H1 (cell line): ENCODE results near the gene PCGF3. TPM values are rescaled to one million over a fixed set of nuclear protein-coding genes. Genes with fewer than 3 reads are reported as not detected.
A peak's percentile ranks its signal among the peaks of the same experiment; 100 is the strongest.

ENCODE experiments used
- CTCF ChIA-PET: fragments of 300-600 bp; sonication (Branson Sonifier 250); formaldehyde crosslinking; loops from one replicate; lab custom pipeline; 2021; ENCODE audit not compliant: partially characterized antibody; lab: Charles Lee
- POLR2A ChIA-PET: fragments of 300-600 bp; sonication (Branson Sonifier 250); formaldehyde crosslinking; loops from one replicate; lab custom pipeline; 2021; ENCODE audit warnings: inconsistent platforms; ENCODE audit not compliant: partially characterized antibody; lab: Charles Lee
- DNase-seq, 2 experiments: peaks; one replicate each; pipeline versions ENCODE4 v3.0.0 to v3.0.0-alpha.2; 2010 to 2022; ENCODE audit warnings: low spot score in 2 of 2, low read depth in 1 of 2, mixed read lengths in 1 of 2
- FAIRE-seq: peaks from 2 replicates; lab custom pipeline; 2011; peaks lifted over from hg19 to GRCh38; lab: Jason Lieb, UNC
- H2AFZ ChIP-seq: 2 replicates; pipeline ENCODE4 v1.8.1; 2012; ENCODE audit warnings: low read length, inconsistent platforms
- H2AK5ac ChIP-seq: 2 replicates; pipeline ENCODE4 v1.6.1; 2013; ENCODE audit warnings: low read depth, low read length
- H2BK120ac ChIP-seq: replicated peaks from 2 replicates; pipeline ENCODE3; 2013; ENCODE audit warnings: low read depth, low read length, inconsistent platforms
- H2BK12ac ChIP-seq: 2 replicates; pipeline ENCODE4 v1.6.1; 2013; ENCODE audit warnings: low read depth, low read length
- H2BK15ac ChIP-seq: 2 replicates; pipeline ENCODE4 v1.6.1; 2013; ENCODE audit warnings: low read length
- H2BK20ac ChIP-seq: 2 replicates; pipeline ENCODE4 v1.6.1; 2013; ENCODE audit warnings: low read length
- H2BK5ac ChIP-seq: 2 replicates; pipeline ENCODE4 v1.6.1; 2013; ENCODE audit warnings: low read depth, low read length
- H3K14ac ChIP-seq: 2 replicates; pipeline ENCODE4 v1.6.1; 2013; ENCODE audit warnings: inconsistent platforms; ENCODE audit not compliant: insufficient read length
- H3K18ac ChIP-seq: 2 replicates; pipeline ENCODE4 v1.6.1; 2013; ENCODE audit warnings: low read length; ENCODE audit errors: extremely low read depth
- H3K23ac ChIP-seq: 2 replicates; pipeline ENCODE4 v1.6.1; 2013; ENCODE audit warnings: inconsistent platforms; ENCODE audit not compliant: insufficient read length
- H3K23me2 ChIP-seq: 2 replicates; pipeline ENCODE4 v1.6.1; 2013; ENCODE audit warnings: low read depth, low read length
- H3K27ac ChIP-seq: 2 replicates; pipeline ENCODE4 v1.6.1; 2011; ENCODE audit warnings: low read depth, low read length, inconsistent platforms
- H3K27me3 ChIP-seq, 4 experiments: replicated peaks in 1 of 4; 1 replicate in 1 of 4; 2 replicates in 3 of 4; pipeline versions ENCODE4 v1.6.1 to v1.8.1; 2011 to 2013; ENCODE audit warnings: low read length in 3 of 4, mild to moderate bottlenecking in 3 of 4, inconsistent platforms in 2 of 4, mixed read lengths in 2 of 4, moderate library complexity in 1 of 4; ENCODE audit not compliant: control insufficient read depth in 3 of 4, insufficient read depth in 3 of 4; ENCODE audit errors: extremely low read depth in 1 of 4
- H3K36me3 ChIP-seq, 4 experiments: 2 replicates each; pipeline versions ENCODE4 v1.6.1 to v1.8.1; 2011 to 2013; ENCODE audit warnings: mild to moderate bottlenecking in 4 of 4, low read length in 3 of 4, moderate library complexity in 2 of 4, control low read depth in 1 of 4, inconsistent platforms in 1 of 4; ENCODE audit not compliant: insufficient read depth in 4 of 4, control insufficient read depth in 2 of 4
- H3K4ac ChIP-seq: replicated peaks from 2 replicates; pipeline ENCODE3; 2013; ENCODE audit warnings: low read length, low read depth, mixed read lengths, inconsistent platforms; ENCODE audit not compliant: insufficient read length
- H3K4me1 ChIP-seq, 4 experiments: replicated peaks in 1 of 4; 1 replicate in 1 of 4; 2 replicates in 3 of 4; pipeline versions ENCODE4 v1.6.1 to v1.8.1; 2011 to 2013; ENCODE audit warnings: low read length in 3 of 4, inconsistent platforms in 2 of 4, mixed read lengths in 1 of 4; ENCODE audit not compliant: insufficient read depth in 4 of 4, control insufficient read depth in 3 of 4
- H3K4me2 ChIP-seq, 2 experiments: 2 replicates each; pipeline versions ENCODE4 v1.6.1 to v1.8.1; 2011 to 2013; ENCODE audit warnings: low read depth in 2 of 2, low read length in 2 of 2, control low read depth in 1 of 2, inconsistent platforms in 1 of 2, mild to moderate bottlenecking in 1 of 2; ENCODE audit not compliant: insufficient read depth in 1 of 2
- H3K4me3 ChIP-seq, 4 experiments: fragments of 200-600, 300-600 bp in 1 of 4; sonication (generic), shearing (Covaris generic), sonication (Bioruptor Twin) in 1 of 4; 2 replicates each; pipeline versions ENCODE4 v1.5.1 to v1.8.1; 2011 to 2016; ENCODE audit warnings: low read length in 4 of 4, low read depth in 3 of 4, control low read depth in 2 of 4, inconsistent platforms in 2 of 4, mild to moderate bottlenecking in 2 of 4, mixed read lengths in 1 of 4, moderate library complexity in 1 of 4; ENCODE audit not compliant: insufficient read depth in 2 of 4; ENCODE audit errors: extremely low read depth in 1 of 4
- H3K56ac ChIP-seq: replicated peaks from 2 replicates; pipeline ENCODE3; 2013; ENCODE audit warnings: low read depth, mild to moderate bottlenecking, mixed read lengths, low read length, inconsistent platforms; ENCODE audit not compliant: insufficient read length
- H3K79me1 ChIP-seq: 2 replicates; pipeline ENCODE4 v1.6.1; 2013; ENCODE audit warnings: low read depth, low read length, control low read depth
- H3K79me2 ChIP-seq, 2 experiments: 2 replicates each; pipeline versions ENCODE4 v1.6.1 to v1.8.1; 2012 to 2013; ENCODE audit warnings: low read length in 2 of 2, mild to moderate bottlenecking in 2 of 2, inconsistent platforms in 1 of 2; ENCODE audit not compliant: insufficient read depth in 2 of 2, control insufficient read depth in 1 of 2
- H3K9ac ChIP-seq, 4 experiments: replicated peaks in 1 of 4; 1 replicate in 1 of 4; 2 replicates in 3 of 4; pipeline versions ENCODE4 v1.6.1 to v1.8.1; 2011 to 2013; ENCODE audit warnings: low read depth in 3 of 4, low read length in 3 of 4, control low read depth in 2 of 4, mild to moderate bottlenecking in 2 of 4, moderate library complexity in 2 of 4, inconsistent platforms in 1 of 4; ENCODE audit errors: extremely low read depth in 1 of 4
- H3K9me3 ChIP-seq, 2 experiments: 2 replicates each; pipeline versions ENCODE4 v1.6.1 to v1.8.1; 2012 to 2013; ENCODE audit warnings: mild to moderate bottlenecking in 2 of 2, moderate library complexity in 2 of 2, control low read depth in 1 of 2, inconsistent platforms in 1 of 2, low read depth in 1 of 2, low read length in 1 of 2, mixed read lengths in 1 of 2; ENCODE audit not compliant: insufficient read depth in 2 of 2
- H4K20me1 ChIP-seq, 2 experiments: replicated peaks in 1 of 2; 2 replicates each; pipeline versions ENCODE3 to v1.8.1; 2011 to 2013; ENCODE audit warnings: inconsistent platforms in 2 of 2, low read length in 2 of 2, mild to moderate bottlenecking in 1 of 2; ENCODE audit not compliant: insufficient read depth in 2 of 2, control insufficient read depth in 1 of 2
- H4K5ac ChIP-seq: 2 replicates; pipeline ENCODE4 v1.6.1; 2013; ENCODE audit warnings: low read length, low read depth, mixed read lengths, inconsistent platforms; ENCODE audit not compliant: insufficient read length
- H4K8ac ChIP-seq: 2 replicates; pipeline ENCODE4 v1.8.0; 2013; ENCODE audit warnings: mild to moderate bottlenecking, moderate library complexity, low read length, inconsistent platforms; ENCODE audit not compliant: insufficient read depth; ENCODE audit errors: extremely low read depth
- H4K91ac ChIP-seq: replicated peaks from 2 replicates; pipeline ENCODE3; 2013; ENCODE audit warnings: low read length, mixed read lengths, inconsistent platforms; ENCODE audit not compliant: insufficient read length
- BCL11A ChIP-seq, 2 experiments: IDR thresholded peaks; one replicate each; pipeline ENCODE4 v1.6.1; 2011; ENCODE audit warnings: low read depth in 2 of 2, low read length in 2 of 2, mild to moderate bottlenecking in 2 of 2
- BRCA1 ChIP-seq: IDR thresholded peaks from 2 replicates; pipeline ENCODE4 v1.6.1; 2012; ENCODE audit warnings: low read depth, low read length, improper control_type of control experiment
- CBX8 ChIP-seq: fragments of 300-800, 300-1000 bp; sonication (generic); IDR thresholded peaks from 2 replicates; pipeline ENCODE4 v1.7.1; 2016; ENCODE audit warnings: low read depth, low read length, borderline replicate concordance
- CHD1 ChIP-seq: IDR thresholded peaks from 2 replicates; pipeline ENCODE4 v1.6.1; 2012; ENCODE audit warnings: low read depth, low read length, improper control_type of control experiment
- EGR1 ChIP-seq: IDR thresholded peaks from 2 replicates; pipeline ENCODE4 v1.6.1; 2011; ENCODE audit warnings: low read depth, low read length, borderline replicate concordance
- HDAC6 ChIP-seq: IDR thresholded peaks from one replicate; pipeline ENCODE4 v1.7.1; 2012; ENCODE audit warnings: low read depth, mild to moderate bottlenecking, inconsistent platforms, low read length, moderate library complexity
- KDM1A ChIP-seq: fragments of 200-600, 300-600 bp; sonication (generic); IDR thresholded peaks from 2 replicates; pipeline ENCODE4 v1.7.1; 2016; ENCODE audit warnings: mild to moderate bottlenecking, low read length, borderline replicate concordance
- MAFK ChIP-seq: IDR thresholded peaks from 2 replicates; pipeline ENCODE4 v1.6.1; 2012; ENCODE audit warnings: low read depth, mild to moderate bottlenecking, improper control_type of control experiment, low read length
- NANOG ChIP-seq: IDR thresholded peaks from 2 replicates; pipeline ENCODE4 v1.6.1; 2011; ENCODE audit warnings: low read length, low read depth, mild to moderate bottlenecking, inconsistent platforms; ENCODE audit not compliant: insufficient read depth, poor library complexity, severe bottlenecking
- SAP30 ChIP-seq: fragments of 300-600 bp; sonication (generic); IDR thresholded peaks from 2 replicates; pipeline ENCODE4 v1.7.1; 2012; ENCODE audit warnings: low read length, moderate library complexity, mild to moderate bottlenecking, inconsistent platforms; ENCODE audit not compliant: insufficient read depth, insufficient replicate concordance
- SUZ12 ChIP-seq: fragments of 200-600 bp; sonication (generic); IDR thresholded peaks from 2 replicates; pipeline ENCODE4 v1.6.1; 2012; ENCODE audit warnings: mild to moderate bottlenecking, inconsistent platforms, low read length, moderate library complexity, mixed read lengths
- TEAD4 ChIP-seq: IDR thresholded peaks from 2 replicates; pipeline ENCODE4 v1.6.1; 2012; ENCODE audit warnings: low read depth, low read length, inconsistent platforms, mixed read lengths
- YY1 ChIP-seq: IDR thresholded peaks from 2 replicates; pipeline ENCODE4 v1.6.1; 2011; ENCODE audit warnings: low read depth, mild to moderate bottlenecking, low read length
- ZNF274 ChIP-seq: IDR thresholded peaks from 2 replicates; pipeline ENCODE4 v1.7.0; 2012; ENCODE audit warnings: low read length, borderline replicate concordance; ENCODE audit errors: extremely low read depth
- WGBS, 2 experiments: shearing (Covaris generic) in 1 of 2; methylation state at CpG; one replicate each; pipeline versions ENCODE4 v1.1.6 to v1.1.7; 2013 to 2015; ENCODE audit warnings: low lambda C conversion rate in 2 of 2, mixed read lengths in 2 of 2, inconsistent platforms in 1 of 2, low coverage in 1 of 2, missing lambda C conversion rate in 1 of 2; ENCODE audit not compliant: insufficient replicate concordance in 2 of 2, insufficient coverage in 1 of 2, insufficient read length in 1 of 2; ENCODE audit errors: extremely low coverage in 1 of 2, missing lambda C conversion rate in 1 of 2; 5-methylcytosine and 5-hydroxymethylcytosine counted together
- polyA plus RNA-seq, 7 experiments: library from polyadenylated mRNA; depleted of rRNA in 3 of 7; stranded (reverse) in 5 of 7; unstranded in 2 of 7; fragments of >200 nt in 5 of 7; fragments of 200-250 nt in 2 of 7; gene quantifications; 1 replicate in 5 of 7; 2 replicates in 1 of 7; 4 replicates in 1 of 7; pipeline versions ENCODE4 v1.2.1 to v1.2.3, GENCODE V29; 2011 to 2013; ENCODE audit warnings: missing spikeins in 2 of 7, mixed read lengths in 2 of 7
- total RNA-seq: library from RNA; stranded (reverse); fragmentation: NEBNext Ultra II Directional; extraction: Animal tissue kit (Norgen Biotek cat#: 25700); gene quantifications from 2 replicates; pipeline ENCODE4 v1.2.1, GENCODE V29; 2021

PCGF3 gene
- total and polyA plus RNA-seq, 2 of the 8 experiments (the other 6 are each of a cell fraction or from before 2014, with no cell fraction given), result 52.7 to 52.9 TPM

GRCh38 chr4:795726-796119 lies 90.1 kb downstream of the PCGF3 start:
- CTCF ChIA-PET, result interaction anchor here (0.7 to 3.7 kb wide), 7 partner anchors 10 to 576 kb away, joined by 3 to 17 read pairs (median 4); no protein-coding TSS in a partner anchor
- Histone ChIP-seq H4K8ac (no peak overlapping the region), H3K23ac (no peak overlapping the region), H3K9ac (no peak overlapping the region), H3K27me3 (peaks cover 19 to 56% (median 48%) of the 10 kb centered on the region in 4 experiments), H3K4me1 (peaks cover 5 to 38% (median 21%) of the 10 kb centered on the region in 4 experiments), H3K36me3 (no peaks in the 10 kb centered on the region), H3K23me2 (peaks cover 5% of the 10 kb centered on the region; the same call in 1 of the 2 replicates), H2BK15ac (no peak overlapping the region), H2BK120ac (no peak overlapping the region), H3K4me3 (peak overlapping the region in 2 of 4 experiments; percentile 17 to 62; a peak in 4 of 8 replicates), H2BK20ac (no peak overlapping the region), H3K79me1 (no peaks in the 10 kb centered on the region), H4K91ac (no peak overlapping the region), H2AFZ (no peak overlapping the region), H2BK12ac (no peak overlapping the region), H3K4ac (no peak overlapping the region), H3K56ac (no peak overlapping the region), H4K5ac (no peak overlapping the region), H3K18ac (no peak overlapping the region), H3K9me3 (no peaks in the 10 kb centered on the region), H3K27ac (no peak overlapping the region), H3K4me2 (peak overlapping the region; percentile 77 to 87), H2AK5ac (no peak overlapping the region), H4K20me1 (peaks cover 4 to 8% of the 10 kb centered on the region in 2 experiments), H3K14ac (no peak overlapping the region), H2BK5ac (no peak overlapping the region), H3K79me2 (no peaks in the 10 kb centered on the region)
- WGBS, 2 experiments, result 39% methylated on average over 20 of the region's 20 CpGs; no CpG with 5 or more reads in 1 of the 2 experiments
- FAIRE-seq, result no peak
- DNase-seq, result no peak
- POLR2A ChIA-PET, result interaction anchor here (1.7 kb wide), 1 partner anchor 61 kb away, joined by 3 read pairs; no protein-coding TSS in a partner anchor
- no peak for TF ChIP-seq MAFK
- TF ChIP-seq BCL11A (IDR thresholded peaks at IDR 0.05; ENCODE audit: low read depth in 2 of 2, low read length in 2 of 2), result no peak
- no peak for TF ChIP-seq TEAD4
- TF ChIP-seq SAP30, result no peak
- no peak for TF ChIP-seq SUZ12
- no peak for TF ChIP-seq CBX8
- no peak for TF ChIP-seq YY1
- TF ChIP-seq CHD1, result no peak
- TF ChIP-seq KDM1A, result no peak
- TF ChIP-seq ZNF274, result no peak
- TF ChIP-seq EGR1, result no peak
- no peak for TF ChIP-seq BRCA1
- no peak for TF ChIP-seq HDAC6
- TF ChIP-seq NANOG, result no peak
